ENCODE results near the gene NEGR1. TPM values are rescaled to one million over a fixed set of nuclear protein-coding genes. Genes with fewer than 3 reads are reported as not detected.

The NEGR1 gene
- total RNA-seq, 1 donor from 2014 or later: 8.6 TPM

GRCh38 chr1:72105201-72105600 is 177.1 kb downstream of the NEGR1 start:
- Histone ChIP-seq H3K27me3 (ENCODE audit: insufficient read depth, low read length) (no peaks in the 10 kb centered on the region), H2AFZ (ENCODE audit: low read depth, low read length) (no peak overlapping the region), H3K27ac (ENCODE audit: low read depth, low read length) (no peak overlapping the region), H3K4me1 (ENCODE audit: insufficient read depth, low read length) (no peaks in the 10 kb centered on the region), H4K20me1 (ENCODE audit: insufficient read depth, low read length) (no peaks in the 10 kb centered on the region), H3K4me2 (ENCODE audit: low read length) (no peak overlapping the region), H3K36me3 (ENCODE audit: insufficient read depth, low read length) (no peaks in the 10 kb centered on the region), H3K9ac (ENCODE audit: low read length) (no peak overlapping the region), H3K4me3 (ENCODE audit: insufficient read depth, low read depth, low read length) (no peak overlapping the region), H3K79me2 (ENCODE audit: insufficient read depth, low read length) (no peaks in the 10 kb centered on the region), H3K9me3 (ENCODE audit: insufficient read depth, low read depth, low read length) (no peaks in the 10 kb centered on the region)
- H3K27me3 Mint-ChIP-seq (ENCODE audit: low read depth, unreplicated experiment): no peaks in the 10 kb centered on the region
- H3K4me3 Mint-ChIP-seq (ENCODE audit: unreplicated experiment): no peak overlapping the region
- H3K27ac Mint-ChIP-seq (ENCODE audit: unreplicated experiment): no peak overlapping the region
- no peaks in the 10 kb centered on the region for H3K9me3 Mint-ChIP-seq (ENCODE audit: unreplicated experiment)
- FAIRE-seq: no peak
- H3K36me3 Mint-ChIP-seq (ENCODE audit: low read depth, unreplicated experiment): no peaks in the 10 kb centered on the region
- TF ChIP-seq, protein P1, sequence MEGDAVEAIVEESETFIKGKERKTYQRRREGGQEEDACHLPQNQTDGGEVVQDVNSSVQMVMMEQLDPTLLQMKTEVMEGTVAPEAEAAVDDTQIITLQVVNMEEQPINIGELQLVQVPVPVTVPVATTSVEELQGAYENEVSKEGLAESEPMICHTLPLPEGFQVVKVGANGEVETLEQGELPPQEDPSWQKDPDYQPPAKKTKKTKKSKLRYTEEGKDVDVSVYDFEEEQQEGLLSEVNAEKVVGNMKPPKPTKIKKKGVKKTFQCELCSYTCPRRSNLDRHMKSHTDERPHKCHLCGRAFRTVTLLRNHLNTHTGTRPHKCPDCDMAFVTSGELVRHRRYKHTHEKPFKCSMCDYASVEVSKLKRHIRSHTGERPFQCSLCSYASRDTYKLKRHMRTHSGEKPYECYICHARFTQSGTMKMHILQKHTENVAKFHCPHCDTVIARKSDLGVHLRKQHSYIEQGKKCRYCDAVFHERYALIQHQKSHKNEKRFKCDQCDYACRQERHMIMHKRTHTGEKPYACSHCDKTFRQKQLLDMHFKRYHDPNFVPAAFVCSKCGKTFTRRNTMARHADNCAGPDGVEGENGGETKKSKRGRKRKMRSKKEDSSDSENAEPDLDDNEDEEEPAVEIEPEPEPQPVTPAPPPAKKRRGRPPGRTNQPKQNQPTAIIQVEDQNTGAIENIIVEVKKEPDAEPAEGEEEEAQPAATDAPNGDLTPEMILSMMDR (IDR thresholded peaks at IDR 0.05; ENCODE audit: insufficient read depth, low read depth, low read length): no peak
- no peak for TF ChIP-seq EZH2 (IDR thresholded peaks at IDR 0.05; ENCODE audit: insufficient read depth, low read length)
- DNase-seq (ENCODE audit: low read depth): no peak
- H3K4me1 Mint-ChIP-seq (ENCODE audit: low read depth, unreplicated experiment): no peaks in the 10 kb centered on the region

GRCh38 chr1:72101840-72102632 is 180.3 kb downstream of the NEGR1 start:
- DNase-seq (ENCODE audit: low read depth): no peak
- Mint-ChIP-seq H3K9me3 (ENCODE audit: unreplicated experiment) (no peaks in the 10 kb centered on the region), H3K4me3 (ENCODE audit: unreplicated experiment) (no peak overlapping the region), H3K27ac (ENCODE audit: unreplicated experiment) (no peak overlapping the region), H3K27me3 (ENCODE audit: low read depth, unreplicated experiment) (no peaks in the 10 kb centered on the region), H3K36me3 (ENCODE audit: low read depth, unreplicated experiment) (no peaks in the 10 kb centered on the region), H3K4me1 (ENCODE audit: low read depth, unreplicated experiment) (no peaks in the 10 kb centered on the region)
- Histone ChIP-seq H3K9ac (ENCODE audit: low read length) (no peak overlapping the region), H3K27me3 (ENCODE audit: insufficient read depth, low read length) (no peaks in the 10 kb centered on the region), H3K9me3 (ENCODE audit: insufficient read depth, low read depth, low read length) (no peaks in the 10 kb centered on the region), H3K27ac (ENCODE audit: low read depth, low read length) (no peak overlapping the region), H3K79me2 (ENCODE audit: insufficient read depth, low read length) (no peaks in the 10 kb centered on the region), H3K4me1 (ENCODE audit: insufficient read depth, low read length) (no peaks in the 10 kb centered on the region), H2AFZ (ENCODE audit: low read depth, low read length) (no peak overlapping the region), H3K4me3 (ENCODE audit: insufficient read depth, low read depth, low read length) (no peak overlapping the region), H4K20me1 (ENCODE audit: insufficient read depth, low read length) (no peaks in the 10 kb centered on the region), H3K4me2 (ENCODE audit: low read length) (no peak overlapping the region), H3K36me3 (ENCODE audit: insufficient read depth, low read length) (no peaks in the 10 kb centered on the region)
- TF ChIP-seq, protein P1 (IDR thresholded peaks at IDR 0.05; ENCODE audit: insufficient read depth, low read depth, low read length): no peak
- no peak for TF ChIP-seq EZH2 (IDR thresholded peaks at IDR 0.05; ENCODE audit: insufficient read depth, low read length)
- FAIRE-seq: no peak

DNA sequence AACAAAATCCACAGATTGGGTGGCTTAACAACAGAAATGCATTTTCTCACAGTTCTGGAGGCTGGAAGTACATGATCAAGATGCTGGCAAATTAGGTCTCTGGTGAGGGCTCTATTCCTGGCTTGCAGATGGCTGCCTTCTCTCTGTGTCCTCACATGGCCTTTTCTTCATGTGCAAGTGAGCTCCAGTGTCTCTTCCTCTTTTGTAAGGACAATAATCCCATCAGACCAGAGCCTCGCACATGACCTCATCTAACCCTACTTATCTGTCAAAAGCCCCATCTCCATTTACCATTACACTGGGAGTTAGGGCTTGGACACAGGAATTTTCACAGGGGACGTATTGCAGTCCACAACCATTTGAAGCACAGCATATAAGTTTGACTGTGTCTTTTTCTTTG is 181.6 kb downstream of the NEGR1 start:
- H3K9me3 Mint-ChIP-seq (ENCODE audit: unreplicated experiment): no peaks in the 10 kb centered on the region
- no peaks in the 10 kb centered on the region for H3K27me3 Mint-ChIP-seq (ENCODE audit: low read depth, unreplicated experiment)

More for the DNA sequence above, 181.6 kb downstream of the NEGR1 start:
- H4K20me1 ChIP-seq (ENCODE audit: insufficient read depth, low read length): no peaks in the 10 kb centered on the region
- no peaks in the 10 kb centered on the region for H3K36me3 ChIP-seq (ENCODE audit: insufficient read depth, low read length)
- DNase-seq (ENCODE audit: low read depth): no peak
- H3K36me3 Mint-ChIP-seq (ENCODE audit: low read depth, unreplicated experiment): no peaks in the 10 kb centered on the region
- H3K9me3 ChIP-seq (ENCODE audit: insufficient read depth, low read depth, low read length): no peaks in the 10 kb centered on the region
- H3K4me3 ChIP-seq (ENCODE audit: insufficient read depth, low read depth, low read length): no peak overlapping the region
- no peak overlapping the region for H2AFZ ChIP-seq (ENCODE audit: low read depth, low read length)
- H3K27ac Mint-ChIP-seq (ENCODE audit: unreplicated experiment): no peak overlapping the region
- no peak overlapping the region for H3K4me3 Mint-ChIP-seq (ENCODE audit: unreplicated experiment)
- H3K27me3 ChIP-seq (ENCODE audit: insufficient read depth, low read length): no peaks in the 10 kb centered on the region
- no peaks in the 10 kb centered on the region for H3K4me1 Mint-ChIP-seq (ENCODE audit: low read depth, unreplicated experiment)
- no peak overlapping the region for H3K27ac ChIP-seq (ENCODE audit: low read depth, low read length)
- H3K4me2 ChIP-seq (ENCODE audit: low read length): no peak overlapping the region
- no peak for FAIRE-seq
- H3K9ac ChIP-seq (ENCODE audit: low read length): no peak overlapping the region
- H3K79me2 ChIP-seq (ENCODE audit: insufficient read depth, low read length): no peaks in the 10 kb centered on the region
- H3K4me1 ChIP-seq (ENCODE audit: insufficient read depth, low read length): no peaks in the 10 kb centered on the region
- no peak for TF ChIP-seq EZH2 (IDR thresholded peaks at IDR 0.05; ENCODE audit: insufficient read depth, low read length)
- TF ChIP-seq, protein P1 (IDR thresholded peaks at IDR 0.05; ENCODE audit: insufficient read depth, low read depth, low read length): no peak
